ENCODE data around the gene PEMT. TPM values are rescaled to one million over a fixed set of nuclear protein-coding genes. Genes with fewer than 3 reads are reported as not detected.

PEMT gene
- total and polyA plus RNA-seq, 7 donors: 5.3 to 21.9 (median 13.5) TPM

GRCh38 chr17:17523731-17524490 lies 67.6 kb downstream of the PEMT start:
- intact Hi-C loops (cut with DNase I): no loop called here
- no peaks in the 10 kb centered on the region for H3K9me3 ChIP-seq
- H3K27me3 ChIP-seq: no peaks in the 10 kb centered on the region
- WGBS, 2 donors: 90 to 92% methylated on average over 19 of the region's 19 CpGs
- peaks cover 0 to 24% (median 17%) of the 10 kb centered on the region in 4 donors for H3K4me1 ChIP-seq
- TF ChIP-seq POLR2A (IDR thresholded peaks at IDR 0.05): no peak
- no peak for TF ChIP-seq CTCF (IDR thresholded peaks at IDR 0.05)
- no peak for TF ChIP-seq POLR2AphosphoS5 (IDR thresholded peaks at IDR 0.05)
- TF ChIP-seq EP300 (IDR thresholded peaks at IDR 0.05): no peak
- H3K4me3 ChIP-seq: no peak overlapping the region
- DNase-seq: no peak
- H3K36me3 ChIP-seq: no peaks in the 10 kb centered on the region
- no peak overlapping the region for H3K27ac ChIP-seq

GRCh38 chr17:17523001-17523730 lies 68.3 kb downstream of the PEMT start:
- no peak for DNase-seq
- TF ChIP-seq CTCF (IDR thresholded peaks at IDR 0.05): no peak
- no peak for TF ChIP-seq POLR2AphosphoS5 (IDR thresholded peaks at IDR 0.05)
- no peak for TF ChIP-seq POLR2A (IDR thresholded peaks at IDR 0.05)
- TF ChIP-seq EP300 (IDR thresholded peaks at IDR 0.05): no peak
- no peaks in the 10 kb centered on the region for H3K27me3 ChIP-seq
- no peak overlapping the region for H3K27ac ChIP-seq
- no peaks in the 10 kb centered on the region for H3K36me3 ChIP-seq
- peaks cover 0 to 32% (median 17%) of the 10 kb centered on the region in 4 donors for H3K4me1 ChIP-seq
- H3K9me3 ChIP-seq: no peaks in the 10 kb centered on the region
- no peak overlapping the region for H3K4me3 ChIP-seq
- WGBS, 2 donors: 69 to 80% methylated on average over 14 of the region's 14 CpGs
- intact Hi-C loops (cut with DNase I): no loop called here

GRCh38 chr17:17520599-17521232 lies 70.8 kb downstream of the PEMT start:
- 92 to 93% methylated on average over 22 of the region's 22 CpGs for WGBS, 2 donors
- peaks cover 0 to 16% (median 1%) of the 10 kb centered on the region in 4 donors for H3K4me1 ChIP-seq
- no peak for DNase-seq
- intact Hi-C loops (cut with DNase I): no loop called here
- no peaks in the 10 kb centered on the region for H3K36me3 ChIP-seq
- H3K27me3 ChIP-seq: no peaks in the 10 kb centered on the region
- TF ChIP-seq POLR2A (IDR thresholded peaks at IDR 0.05) (no peak), CTCF (IDR thresholded peaks at IDR 0.05) (no peak), POLR2AphosphoS5 (IDR thresholded peaks at IDR 0.05) (no peak), EP300 (IDR thresholded peaks at IDR 0.05) (no peak)
- H3K27ac ChIP-seq: no peak overlapping the region
- H3K9me3 ChIP-seq: no peaks in the 10 kb centered on the region
- H3K4me3 ChIP-seq: no peak overlapping the region

GRCh38 chr17:17519886-17520285 lies 71.6 kb downstream of the PEMT start:
- intact Hi-C loops (cut with DNase I): no loop called here
- TF ChIP-seq POLR2AphosphoS5 (IDR thresholded peaks at IDR 0.05) (no peak), CTCF (IDR thresholded peaks at IDR 0.05) (no peak), POLR2A (IDR thresholded peaks at IDR 0.05) (no peak)

More at GRCh38 chr17:17519886-17520285, 71.6 kb downstream of the PEMT start:
- no peak for DNase-seq
- 94 to 95% methylated on average over 10 of the region's 10 CpGs for WGBS, 2 donors
- peaks cover 0 to 16% (median 0%) of the 10 kb centered on the region in 4 donors for H3K4me1 ChIP-seq
- no peaks in the 10 kb centered on the region for H3K27me3 ChIP-seq
- no peak overlapping the region for H3K27ac ChIP-seq
- H3K9me3 ChIP-seq: no peaks in the 10 kb centered on the region
- no peak overlapping the region for H3K4me3 ChIP-seq
- no peaks in the 10 kb centered on the region for H3K36me3 ChIP-seq

All from sigmoid colon (tissue), 7 donors.